ENCODE results near the gene GRIN2A.

Gene GRIN2A

DNA sequence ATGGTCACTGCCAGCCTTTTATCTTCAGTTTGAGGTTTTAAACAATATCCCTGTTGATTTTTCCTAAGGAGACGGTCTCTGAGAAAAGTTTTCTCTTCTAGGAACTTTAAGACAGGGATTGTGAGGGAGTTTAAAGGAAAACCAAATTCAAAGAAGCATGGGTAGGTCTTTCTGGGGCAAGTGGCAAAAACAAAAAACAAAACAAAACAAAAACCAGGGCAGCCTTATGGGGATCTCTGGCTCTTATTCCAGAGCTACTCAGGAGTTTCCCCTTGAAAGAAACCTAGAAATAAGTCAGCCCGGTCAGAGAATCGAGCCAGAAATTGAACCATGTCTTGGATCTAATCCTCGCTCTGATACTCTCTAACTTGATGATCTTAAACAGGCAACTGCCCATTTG is 424.5 kb downstream of the GRIN2A start:
- DNase-seq (ENCODE audit: low spot score): no peak

DNA sequence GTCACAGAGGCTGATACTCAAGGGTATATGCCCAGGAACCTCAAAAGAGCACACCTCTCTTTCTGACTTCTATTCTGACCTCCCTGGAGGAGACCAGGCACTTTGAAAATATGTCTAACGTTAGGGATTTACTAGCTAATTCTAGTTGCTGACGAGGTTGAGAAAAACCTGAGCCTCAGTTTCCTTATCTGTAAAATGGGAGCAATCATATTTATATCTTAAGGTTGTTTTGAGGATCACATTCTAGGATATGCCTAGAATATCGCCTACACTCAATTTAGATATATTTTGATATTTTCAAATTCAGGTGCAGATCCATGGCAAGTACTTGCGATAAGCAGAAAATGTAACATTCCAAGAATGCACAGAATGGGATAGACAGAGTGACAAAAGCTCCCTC is 425.8 kb downstream of the GRIN2A start:
- DNase-seq (ENCODE audit: low spot score): no peak

DNA sequence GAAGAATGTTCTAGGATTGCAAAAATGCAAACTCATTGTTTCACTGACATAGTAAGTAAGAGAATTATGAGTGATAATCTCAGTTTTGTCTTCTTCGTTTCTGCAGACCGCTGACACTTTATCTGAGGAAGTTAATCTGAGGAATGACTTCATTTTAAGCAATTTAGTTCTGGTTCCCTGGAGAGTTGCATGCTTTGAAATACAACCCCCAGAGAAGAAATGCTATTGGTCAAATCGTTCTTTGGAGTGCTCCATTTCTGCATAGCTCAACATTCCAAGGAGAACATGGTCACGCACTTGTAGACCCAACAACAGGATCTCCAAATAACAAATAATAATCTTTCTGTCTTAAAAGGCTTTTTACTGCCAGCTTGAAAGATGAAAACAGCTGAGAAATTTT is 427.1 kb downstream of the GRIN2A start:
- DNase-seq (ENCODE audit: low spot score): no peak

DNA sequence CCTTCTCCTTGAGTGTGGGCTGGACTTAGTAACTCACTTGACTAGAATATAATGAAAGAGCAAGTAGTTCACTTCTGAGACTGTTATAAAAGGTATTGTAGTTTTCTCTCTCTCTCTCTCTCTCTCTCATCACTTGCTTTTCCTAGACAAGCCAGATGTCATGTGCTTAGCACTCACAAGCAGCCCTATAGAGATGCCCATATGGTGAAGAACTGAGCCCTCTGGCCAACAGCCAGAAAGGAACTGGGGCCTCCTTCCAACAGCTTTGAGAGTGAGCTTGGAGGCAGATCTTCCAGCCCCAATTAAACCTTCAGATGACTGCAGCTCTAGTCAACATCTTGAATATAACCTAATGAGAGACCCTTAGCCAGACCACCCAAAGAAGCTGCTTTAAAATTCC is 440.5 kb downstream of the GRIN2A start:
- no peak for DNase-seq (ENCODE audit: low spot score)

DNA sequence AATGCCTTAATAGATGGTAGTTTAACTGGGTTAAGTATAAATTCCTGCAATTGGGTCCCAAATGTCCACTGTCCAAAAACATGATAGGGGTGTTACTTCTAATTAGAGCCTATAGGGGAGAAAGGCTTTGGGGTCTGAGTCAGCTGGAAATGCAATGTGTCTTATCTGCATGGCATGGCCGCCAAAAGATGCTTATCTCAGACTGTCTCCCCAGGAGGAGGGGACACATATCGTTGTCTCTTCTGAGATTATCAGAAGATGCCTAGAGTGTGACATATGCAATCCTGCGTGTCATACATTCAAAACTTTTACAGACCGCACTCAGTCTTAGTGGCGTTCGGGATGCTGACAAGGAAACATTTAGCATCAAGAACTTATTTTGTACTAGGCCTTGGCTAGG is 442.9 kb downstream of the GRIN2A start:
- DNase-seq (ENCODE audit: low spot score): no peak

DNA sequence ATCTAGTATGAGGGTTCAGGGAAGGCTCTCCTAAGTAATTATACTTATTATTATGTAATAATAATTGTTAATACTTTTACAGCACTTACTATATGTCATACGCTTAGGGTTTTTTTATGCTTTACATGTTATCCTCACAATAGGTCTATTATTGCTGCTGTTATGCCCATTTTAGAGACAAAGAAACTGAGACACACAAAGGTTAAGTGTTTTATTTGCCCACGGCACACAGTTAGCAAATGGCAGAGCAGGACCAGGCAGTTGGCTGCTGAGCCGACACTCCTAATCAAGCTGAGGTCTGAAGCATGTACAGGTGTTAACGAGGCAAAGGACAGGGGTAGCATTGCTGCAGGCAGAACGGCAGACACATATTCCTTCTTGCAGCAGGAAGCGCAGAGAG is 443.5 kb downstream of the GRIN2A start:
- no peak for DNase-seq (ENCODE audit: low spot score)

DNA sequence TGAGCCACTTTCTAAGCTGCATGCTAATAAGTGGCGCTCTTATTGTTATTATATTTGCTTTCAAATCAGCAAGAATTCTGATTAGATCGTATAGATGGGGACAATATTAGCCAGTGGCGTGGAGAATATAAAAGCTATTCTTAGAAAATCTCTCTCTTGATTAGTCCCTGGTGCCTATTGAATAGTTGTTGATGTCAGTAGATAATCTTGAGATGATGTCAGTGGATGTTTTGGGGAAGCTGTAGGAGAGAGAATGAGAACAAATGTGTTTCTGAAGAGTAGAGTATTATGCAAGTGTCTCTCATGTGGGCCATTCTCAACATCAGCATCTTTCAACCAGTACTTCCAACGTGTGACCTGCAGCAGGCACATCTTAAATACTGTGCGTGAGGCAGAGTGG is 445.7 kb downstream of the GRIN2A start:
- DNase-seq (ENCODE audit: low spot score): no peak

DNA sequence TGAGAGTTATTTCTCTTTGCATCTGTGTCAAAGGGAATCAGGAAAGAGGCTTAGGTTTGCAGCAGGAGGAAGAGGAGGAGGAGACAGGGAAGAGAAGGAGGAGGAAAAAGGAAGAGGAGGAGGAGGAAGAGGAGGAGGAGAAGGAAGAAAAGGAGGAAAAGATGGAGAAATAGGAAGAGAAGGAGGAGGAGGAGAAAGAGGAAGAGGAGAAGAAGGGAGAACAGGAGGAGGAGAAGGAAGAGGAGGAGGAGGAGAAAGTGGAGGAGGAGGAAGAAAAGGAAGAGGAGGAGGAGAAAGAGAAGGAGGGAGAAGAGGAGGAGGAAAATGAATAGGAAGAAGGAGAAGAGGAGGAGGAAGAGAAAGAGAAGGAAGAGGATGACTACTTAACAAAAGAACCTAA is 459.1 kb downstream of the GRIN2A start:
- DNase-seq (ENCODE audit: low spot score): no peak

DNA sequence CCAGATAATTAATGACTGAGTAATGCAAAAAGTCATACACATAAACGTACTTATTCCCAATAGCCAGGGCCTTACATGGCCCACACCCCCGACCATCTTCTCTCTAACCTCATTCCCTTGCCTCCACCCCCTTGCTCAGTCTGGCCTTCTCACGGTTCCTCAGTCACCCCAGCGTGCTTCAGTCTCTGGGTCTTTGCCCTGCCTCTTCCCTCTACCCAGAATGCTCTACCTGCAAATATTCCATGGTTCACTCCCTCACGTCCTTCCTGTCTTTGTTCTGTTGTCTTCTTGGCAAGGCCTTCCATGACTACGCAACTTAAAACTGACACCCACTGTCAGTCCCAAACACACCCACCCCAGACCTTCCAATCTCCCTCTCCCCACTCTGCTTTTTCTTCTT is 468.3 kb downstream of the GRIN2A start:
- no peak for DNase-seq (ENCODE audit: low spot score)

DNA sequence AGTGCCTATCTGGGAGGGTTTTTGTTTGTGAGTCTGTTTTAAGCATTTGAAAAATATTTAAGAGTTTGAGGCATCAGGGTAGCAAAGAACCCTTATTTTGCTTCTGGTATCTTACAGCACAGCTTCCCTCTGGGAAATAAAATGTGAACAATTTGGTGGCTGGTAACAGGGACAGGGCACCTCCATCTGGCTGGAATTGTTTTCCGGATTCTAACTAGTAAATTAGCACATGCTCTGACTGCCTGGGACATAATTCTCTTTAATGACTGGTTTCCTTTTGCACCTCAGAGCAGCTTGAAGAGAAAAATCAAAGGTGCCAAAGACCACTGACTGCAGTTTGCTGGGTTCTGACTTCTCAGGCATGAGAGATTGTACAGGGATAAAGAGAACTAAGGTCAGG is 469.1 kb downstream of the GRIN2A start:
- no peak for DNase-seq (ENCODE audit: low spot score)

DNA sequence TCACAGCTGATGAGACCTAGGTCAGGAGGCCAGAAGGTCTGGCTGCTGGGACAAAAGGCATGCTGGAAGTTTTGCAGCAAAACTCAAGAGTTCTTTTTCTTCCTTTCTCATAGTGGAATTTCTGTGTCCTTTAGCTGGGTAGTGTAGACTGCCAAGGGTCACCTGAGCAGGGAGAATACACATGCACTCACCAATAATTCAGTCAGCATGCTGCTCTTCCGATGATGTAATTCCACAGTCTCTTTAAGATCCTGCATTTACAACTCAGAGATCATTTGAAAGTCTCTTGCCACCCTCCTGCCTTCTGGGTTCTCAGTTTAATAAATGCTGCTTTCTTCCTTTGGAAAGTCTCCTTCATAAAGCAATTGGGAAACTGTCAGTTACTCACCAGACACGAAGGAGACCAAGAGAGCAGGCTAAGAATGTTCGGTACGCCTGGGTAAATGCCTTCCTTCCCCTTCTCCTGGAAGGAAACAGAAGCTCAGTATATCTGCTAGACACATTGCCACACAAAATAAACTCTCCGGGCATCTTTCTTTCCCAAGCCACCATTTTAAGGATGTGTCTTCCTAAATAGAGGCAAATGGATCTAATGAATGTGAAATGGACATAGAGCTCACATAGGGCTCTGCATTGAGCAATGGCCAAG is 473.1 kb downstream of the GRIN2A start:
- no peak for DNase-seq (ENCODE audit: low spot score)

DNA sequence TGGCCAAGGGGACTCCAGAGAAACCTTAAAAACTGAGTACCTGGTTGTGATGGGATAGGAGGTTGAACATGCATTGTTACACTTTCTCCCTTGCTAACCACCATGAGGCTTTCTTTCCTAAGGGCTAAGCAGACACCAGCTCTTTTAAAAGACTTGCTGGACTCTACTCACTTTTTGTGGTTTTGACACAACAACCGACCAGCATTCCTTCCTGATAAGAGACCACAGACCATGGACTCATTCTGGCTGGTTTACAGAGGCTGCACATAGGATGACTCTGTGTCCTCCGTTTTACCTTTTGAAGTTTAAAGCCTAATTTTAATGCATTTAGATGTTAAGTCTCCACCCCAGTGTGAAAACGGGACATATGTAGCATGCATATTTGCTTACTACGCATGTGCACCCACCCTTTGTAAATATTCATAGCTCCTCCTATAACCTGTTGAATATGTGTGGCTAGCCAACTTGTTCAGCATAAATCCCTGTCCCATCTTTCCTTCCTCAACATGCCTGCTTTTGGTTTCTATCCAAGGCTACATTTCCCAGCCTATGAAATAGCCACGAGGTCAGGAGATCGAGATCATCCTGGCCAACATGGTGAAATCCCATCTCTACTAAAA is 475.9 kb downstream of the GRIN2A start:
- no peak for DNase-seq (ENCODE audit: low spot score)

DNA sequence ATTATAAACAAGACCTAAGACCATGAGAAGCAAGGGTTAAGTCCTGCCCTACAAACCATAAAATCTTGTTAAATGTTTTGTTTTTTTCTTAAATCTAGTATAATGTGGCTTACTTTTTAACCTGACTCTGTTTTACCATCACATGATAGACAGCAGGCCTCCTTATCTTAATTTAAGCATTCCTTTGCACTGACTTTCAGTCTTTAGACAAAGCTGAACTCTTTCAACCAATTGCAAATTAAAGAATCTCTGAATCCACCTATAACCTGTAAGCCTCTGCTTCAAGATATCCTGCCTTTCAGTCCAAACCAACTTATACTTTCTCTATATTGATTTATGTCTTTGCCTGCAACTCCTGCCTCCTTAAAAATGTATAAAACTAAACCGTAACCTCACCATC is 478.5 kb downstream of the GRIN2A start:
- DNase-seq (ENCODE audit: low spot score): no peak
